GM12801 (cell line): ENCODE results near the gene UQCC3.

Experiments used
- CTCF ChIP-seq: IDR thresholded peaks from one replicate; pipeline ENCODE4 v1.5.1; 2011; ENCODE audit warnings: control low read depth; ENCODE audit not compliant: insufficient read length; ENCODE audit errors: extremely low read depth

Gene UQCC3

GRCh38 chr11:62671608-62672389 lies at the start of gene UQCC3, which contains the start of gene LBHD1:
TSS of gene UQCC3 (plus strand) at chr11:62671673. CDS start at chr11:62671746, 73 bp downstream.
TSS of gene LBHD1 (minus strand) at chr11:62672267. CDS start at chr11:62670031, 2,236 bp downstream.
- TF ChIP-seq CTCF, result no peak

- no peak for TF ChIP-seq CTCF
Observed at GRCh38 chr11:62622476-62623089, 48.9 kb upstream of the UQCC3 start.

GRCh38 chr11:62627713-62628112 lies 43.8 kb upstream of the UQCC3 start:
- no peak for TF ChIP-seq CTCF

GRCh38 chr11:62632492-62632891 lies 39.0 kb upstream of the UQCC3 start:
- TF ChIP-seq CTCF, result no peak

- TF ChIP-seq CTCF, result no peak
Observed at GRCh38 chr11:62644220-62644619, 27.3 kb upstream of the UQCC3 start.

- TF ChIP-seq CTCF, result no peak
Observed at GRCh38 chr11:62645671-62645945, 25.9 kb upstream of the UQCC3 start.

- TF ChIP-seq CTCF, result no peak
Observed at GRCh38 chr11:62645946-62646824, 25.3 kb upstream of the UQCC3 start, which contains the start of gene GANAB. TSS of gene GANAB (minus strand) at chr11:62646613. CDS start at chr11:62646599, 14 bp downstream.
